H1 (cell line): Measurements from ENCODE around the gene LRRFIP1. TPM values are rescaled to one million over a fixed set of nuclear protein-coding genes. Genes with fewer than 3 reads are reported as not detected.

Experiments
- CTCF ChIA-PET: fragments of 300-600 bp; sonication (Branson Sonifier 250); formaldehyde crosslinking; loops from one replicate; lab custom pipeline; 2021; ENCODE audit not compliant: partially characterized antibody; lab: Charles Lee
- POLR2A ChIA-PET: fragments of 300-600 bp; sonication (Branson Sonifier 250); formaldehyde crosslinking; loops from one replicate; lab custom pipeline; 2021; ENCODE audit warnings: inconsistent platforms; ENCODE audit not compliant: partially characterized antibody; lab: Charles Lee
- DNase-seq, 2 experiments: peaks; one replicate each; pipeline versions ENCODE4 v3.0.0 to v3.0.0-alpha.2; 2010 to 2022; ENCODE audit warnings: low spot score in 2 of 2, low read depth in 1 of 2, mixed read lengths in 1 of 2
- FAIRE-seq: peaks from 2 replicates; lab custom pipeline; 2011; peaks lifted over from hg19 to GRCh38; lab: Jason Lieb, UNC
- H2AFZ ChIP-seq: 2 replicates; pipeline ENCODE4 v1.8.1; 2012; ENCODE audit warnings: low read length, inconsistent platforms
- H2AK5ac ChIP-seq: 2 replicates; pipeline ENCODE4 v1.6.1; 2013; ENCODE audit warnings: low read depth, low read length
- H2BK120ac ChIP-seq: replicated peaks from 2 replicates; pipeline ENCODE3; 2013; ENCODE audit warnings: low read depth, low read length, inconsistent platforms
- H2BK12ac ChIP-seq: 2 replicates; pipeline ENCODE4 v1.6.1; 2013; ENCODE audit warnings: low read depth, low read length
- H2BK15ac ChIP-seq: 2 replicates; pipeline ENCODE4 v1.6.1; 2013; ENCODE audit warnings: low read length
- H2BK20ac ChIP-seq: 2 replicates; pipeline ENCODE4 v1.6.1; 2013; ENCODE audit warnings: low read length
- H2BK5ac ChIP-seq: 2 replicates; pipeline ENCODE4 v1.6.1; 2013; ENCODE audit warnings: low read depth, low read length
- H3K14ac ChIP-seq: 2 replicates; pipeline ENCODE4 v1.6.1; 2013; ENCODE audit warnings: inconsistent platforms; ENCODE audit not compliant: insufficient read length
- H3K18ac ChIP-seq: 2 replicates; pipeline ENCODE4 v1.6.1; 2013; ENCODE audit warnings: low read length; ENCODE audit errors: extremely low read depth
- H3K23ac ChIP-seq: 2 replicates; pipeline ENCODE4 v1.6.1; 2013; ENCODE audit warnings: inconsistent platforms; ENCODE audit not compliant: insufficient read length
- H3K23me2 ChIP-seq: 2 replicates; pipeline ENCODE4 v1.6.1; 2013; ENCODE audit warnings: low read depth, low read length
- H3K27ac ChIP-seq: 2 replicates; pipeline ENCODE4 v1.6.1; 2011; ENCODE audit warnings: low read depth, low read length, inconsistent platforms
- H3K27me3 ChIP-seq, 4 experiments: replicated peaks in 1 of 4; 1 replicate in 1 of 4; 2 replicates in 3 of 4; pipeline versions ENCODE4 v1.6.1 to v1.8.1; 2011 to 2013; ENCODE audit warnings: low read length in 3 of 4, mild to moderate bottlenecking in 3 of 4, inconsistent platforms in 2 of 4, mixed read lengths in 2 of 4, moderate library complexity in 1 of 4; ENCODE audit not compliant: control insufficient read depth in 3 of 4, insufficient read depth in 3 of 4; ENCODE audit errors: extremely low read depth in 1 of 4
- H3K36me3 ChIP-seq, 4 experiments: 2 replicates each; pipeline versions ENCODE4 v1.6.1 to v1.8.1; 2011 to 2013; ENCODE audit warnings: mild to moderate bottlenecking in 4 of 4, low read length in 3 of 4, moderate library complexity in 2 of 4, control low read depth in 1 of 4, inconsistent platforms in 1 of 4; ENCODE audit not compliant: insufficient read depth in 4 of 4, control insufficient read depth in 2 of 4
- H3K4ac ChIP-seq: replicated peaks from 2 replicates; pipeline ENCODE3; 2013; ENCODE audit warnings: low read length, low read depth, mixed read lengths, inconsistent platforms; ENCODE audit not compliant: insufficient read length
- H3K4me1 ChIP-seq, 4 experiments: replicated peaks in 1 of 4; 1 replicate in 1 of 4; 2 replicates in 3 of 4; pipeline versions ENCODE4 v1.6.1 to v1.8.1; 2011 to 2013; ENCODE audit warnings: low read length in 3 of 4, inconsistent platforms in 2 of 4, mixed read lengths in 1 of 4; ENCODE audit not compliant: insufficient read depth in 4 of 4, control insufficient read depth in 3 of 4
- H3K4me2 ChIP-seq, 2 experiments: 2 replicates each; pipeline versions ENCODE4 v1.6.1 to v1.8.1; 2011 to 2013; ENCODE audit warnings: low read depth in 2 of 2, low read length in 2 of 2, control low read depth in 1 of 2, inconsistent platforms in 1 of 2, mild to moderate bottlenecking in 1 of 2; ENCODE audit not compliant: insufficient read depth in 1 of 2
- H3K4me3 ChIP-seq, 4 experiments: fragments of 200-600, 300-600 bp in 1 of 4; sonication (generic), shearing (Covaris generic), sonication (Bioruptor Twin) in 1 of 4; 2 replicates each; pipeline versions ENCODE4 v1.5.1 to v1.8.1; 2011 to 2016; ENCODE audit warnings: low read length in 4 of 4, low read depth in 3 of 4, control low read depth in 2 of 4, inconsistent platforms in 2 of 4, mild to moderate bottlenecking in 2 of 4, mixed read lengths in 1 of 4, moderate library complexity in 1 of 4; ENCODE audit not compliant: insufficient read depth in 2 of 4; ENCODE audit errors: extremely low read depth in 1 of 4
- H3K56ac ChIP-seq: replicated peaks from 2 replicates; pipeline ENCODE3; 2013; ENCODE audit warnings: low read depth, mild to moderate bottlenecking, mixed read lengths, low read length, inconsistent platforms; ENCODE audit not compliant: insufficient read length
- H3K79me1 ChIP-seq: 2 replicates; pipeline ENCODE4 v1.6.1; 2013; ENCODE audit warnings: low read depth, low read length, control low read depth
- H3K79me2 ChIP-seq, 2 experiments: 2 replicates each; pipeline versions ENCODE4 v1.6.1 to v1.8.1; 2012 to 2013; ENCODE audit warnings: low read length in 2 of 2, mild to moderate bottlenecking in 2 of 2, inconsistent platforms in 1 of 2; ENCODE audit not compliant: insufficient read depth in 2 of 2, control insufficient read depth in 1 of 2
- H3K9ac ChIP-seq, 4 experiments: replicated peaks in 1 of 4; 1 replicate in 1 of 4; 2 replicates in 3 of 4; pipeline versions ENCODE4 v1.6.1 to v1.8.1; 2011 to 2013; ENCODE audit warnings: low read depth in 3 of 4, low read length in 3 of 4, control low read depth in 2 of 4, mild to moderate bottlenecking in 2 of 4, moderate library complexity in 2 of 4, inconsistent platforms in 1 of 4; ENCODE audit errors: extremely low read depth in 1 of 4
- H3K9me3 ChIP-seq, 2 experiments: 2 replicates each; pipeline versions ENCODE4 v1.6.1 to v1.8.1; 2012 to 2013; ENCODE audit warnings: mild to moderate bottlenecking in 2 of 2, moderate library complexity in 2 of 2, control low read depth in 1 of 2, inconsistent platforms in 1 of 2, low read depth in 1 of 2, low read length in 1 of 2, mixed read lengths in 1 of 2; ENCODE audit not compliant: insufficient read depth in 2 of 2
- H4K20me1 ChIP-seq, 2 experiments: replicated peaks in 1 of 2; 2 replicates each; pipeline versions ENCODE3 to v1.8.1; 2011 to 2013; ENCODE audit warnings: inconsistent platforms in 2 of 2, low read length in 2 of 2, mild to moderate bottlenecking in 1 of 2; ENCODE audit not compliant: insufficient read depth in 2 of 2, control insufficient read depth in 1 of 2
- H4K5ac ChIP-seq: 2 replicates; pipeline ENCODE4 v1.6.1; 2013; ENCODE audit warnings: low read length, low read depth, mixed read lengths, inconsistent platforms; ENCODE audit not compliant: insufficient read length
- H4K8ac ChIP-seq: 2 replicates; pipeline ENCODE4 v1.8.0; 2013; ENCODE audit warnings: mild to moderate bottlenecking, moderate library complexity, low read length, inconsistent platforms; ENCODE audit not compliant: insufficient read depth; ENCODE audit errors: extremely low read depth
- H4K91ac ChIP-seq: replicated peaks from 2 replicates; pipeline ENCODE3; 2013; ENCODE audit warnings: low read length, mixed read lengths, inconsistent platforms; ENCODE audit not compliant: insufficient read length
- CTBP2 ChIP-seq: IDR thresholded peaks from 2 replicates; pipeline ENCODE4 v1.7.0; 2011; ENCODE audit warnings: borderline replicate concordance, mild to moderate bottlenecking, moderate library complexity, mixed read lengths, low read length; ENCODE audit not compliant: insufficient read depth, insufficient read length
- GABPA ChIP-seq: IDR thresholded peaks from 2 replicates; pipeline ENCODE4 v1.6.1; 2011; ENCODE audit warnings: mild to moderate bottlenecking, low read length, moderate library complexity, borderline replicate concordance; ENCODE audit not compliant: insufficient read depth
- HDAC6 ChIP-seq: IDR thresholded peaks from one replicate; pipeline ENCODE4 v1.7.1; 2012; ENCODE audit warnings: low read depth, mild to moderate bottlenecking, inconsistent platforms, low read length, moderate library complexity
- RFX5 ChIP-seq: IDR thresholded peaks from 2 replicates; pipeline ENCODE4 v1.6.1; 2011; ENCODE audit warnings: low read depth, low read length, improper control_type of control experiment, borderline replicate concordance
- SAP30 ChIP-seq: fragments of 300-600 bp; sonication (generic); IDR thresholded peaks from 2 replicates; pipeline ENCODE4 v1.7.1; 2012; ENCODE audit warnings: low read length, moderate library complexity, mild to moderate bottlenecking, inconsistent platforms; ENCODE audit not compliant: insufficient read depth, insufficient replicate concordance
- SP2 ChIP-seq: IDR thresholded peaks from 2 replicates; pipeline ENCODE4 v1.6.1; 2012; ENCODE audit warnings: mild to moderate bottlenecking, low read length, inconsistent platforms
- TEAD4 ChIP-seq: IDR thresholded peaks from 2 replicates; pipeline ENCODE4 v1.6.1; 2012; ENCODE audit warnings: low read depth, low read length, inconsistent platforms, mixed read lengths
- ZNF274 ChIP-seq: IDR thresholded peaks from 2 replicates; pipeline ENCODE4 v1.7.0; 2012; ENCODE audit warnings: low read length, borderline replicate concordance; ENCODE audit errors: extremely low read depth
- WGBS, 2 experiments: shearing (Covaris generic) in 1 of 2; methylation state at CpG; one replicate each; pipeline versions ENCODE4 v1.1.6 to v1.1.7; 2013 to 2015; ENCODE audit warnings: low lambda C conversion rate in 2 of 2, mixed read lengths in 2 of 2, inconsistent platforms in 1 of 2, low coverage in 1 of 2, missing lambda C conversion rate in 1 of 2; ENCODE audit not compliant: insufficient replicate concordance in 2 of 2, insufficient coverage in 1 of 2, insufficient read length in 1 of 2; ENCODE audit errors: extremely low coverage in 1 of 2, missing lambda C conversion rate in 1 of 2; 5-methylcytosine and 5-hydroxymethylcytosine counted together
- polyA plus RNA-seq, 7 experiments: library from polyadenylated mRNA; depleted of rRNA in 3 of 7; stranded (reverse) in 5 of 7; unstranded in 2 of 7; fragments of >200 nt in 5 of 7; fragments of 200-250 nt in 2 of 7; gene quantifications; 1 replicate in 5 of 7; 2 replicates in 1 of 7; 4 replicates in 1 of 7; pipeline versions ENCODE4 v1.2.1 to v1.2.3, GENCODE V29; 2011 to 2013; ENCODE audit warnings: missing spikeins in 2 of 7, mixed read lengths in 2 of 7
- total RNA-seq: library from RNA; stranded (reverse); fragmentation: NEBNext Ultra II Directional; extraction: Animal tissue kit (Norgen Biotek cat#: 25700); gene quantifications from 2 replicates; pipeline ENCODE4 v1.2.1, GENCODE V29; 2021
- TF ChIP-seq, protein P1 (sequence below), 3 experiments: IDR thresholded peaks; 1 replicate in 2 of 3; 2 replicates in 1 of 3; pipeline versions ENCODE4 v1.5.1 to v1.6.1; 2011; ENCODE audit warnings: low read length in 3 of 3, mild to moderate bottlenecking in 3 of 3, inconsistent platforms in 2 of 3, low read depth in 1 of 3, moderate library complexity in 1 of 3; ENCODE audit not compliant: insufficient read depth in 1 of 3; ENCODE audit errors: control extremely low read depth in 1 of 3

The LRRFIP1 gene
- total and polyA plus RNA-seq, 2 of the 8 experiments (the other 6 are each of a cell fraction or from before 2014, with no cell fraction given) = 12.1 to 75.8 TPM

DNA sequence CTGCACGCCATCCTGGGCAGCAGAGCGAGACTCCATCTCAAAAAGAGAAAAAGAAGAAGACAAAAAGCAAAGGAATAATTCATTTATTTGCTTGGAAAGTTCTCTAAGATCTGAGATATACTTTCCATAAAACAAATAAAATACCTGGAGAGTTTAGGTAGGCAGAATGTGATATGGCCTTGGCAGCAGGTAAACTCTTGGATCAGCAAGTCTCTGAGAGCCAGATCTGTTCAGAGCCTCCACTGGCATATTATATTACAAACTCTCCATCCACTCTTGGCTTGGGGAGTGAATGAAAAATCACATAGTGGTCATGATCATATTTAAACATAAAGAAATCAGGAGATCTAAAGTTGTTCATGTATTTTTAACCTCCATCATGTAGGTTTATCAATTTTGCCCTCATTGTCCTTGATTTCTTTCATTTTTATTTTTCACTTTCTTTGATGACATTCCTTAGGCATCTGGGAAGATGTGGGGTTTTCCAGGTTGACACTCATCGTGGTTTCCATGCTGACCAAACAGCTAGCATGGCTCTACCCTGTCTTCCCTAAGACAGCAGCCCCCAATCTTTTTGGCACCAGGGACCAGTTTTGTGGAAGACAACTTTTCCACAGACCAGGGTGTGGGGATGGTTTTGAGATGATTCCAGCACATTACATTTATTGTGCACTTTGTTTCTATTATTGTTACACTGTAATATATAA lies 10.2 kb downstream of the LRRFIP1 start:
- ChIA-PET POLR2A (interaction anchor here (0.9 to 1.0 kb wide), 2 partner anchors 10 kb away, joined by 3 read pairs; no protein-coding TSS in a partner anchor), CTCF (interaction anchor here (1.2 to 4.3 kb wide), 3 partner anchors 35 to 65 kb away, joined by 3 to 16 read pairs (median 5); no protein-coding TSS in a partner anchor)
- no peak for TF ChIP-seq SAP30
- no peak for TF ChIP-seq GABPA
- no peak for TF ChIP-seq RFX5
- TF ChIP-seq CTBP2 = no peak
- no peak for TF ChIP-seq SP2
- no peak for TF ChIP-seq TEAD4
- TF ChIP-seq HDAC6 = no peak
- TF ChIP-seq ZNF274 = no peak
- TF ChIP-seq, protein P1, sequence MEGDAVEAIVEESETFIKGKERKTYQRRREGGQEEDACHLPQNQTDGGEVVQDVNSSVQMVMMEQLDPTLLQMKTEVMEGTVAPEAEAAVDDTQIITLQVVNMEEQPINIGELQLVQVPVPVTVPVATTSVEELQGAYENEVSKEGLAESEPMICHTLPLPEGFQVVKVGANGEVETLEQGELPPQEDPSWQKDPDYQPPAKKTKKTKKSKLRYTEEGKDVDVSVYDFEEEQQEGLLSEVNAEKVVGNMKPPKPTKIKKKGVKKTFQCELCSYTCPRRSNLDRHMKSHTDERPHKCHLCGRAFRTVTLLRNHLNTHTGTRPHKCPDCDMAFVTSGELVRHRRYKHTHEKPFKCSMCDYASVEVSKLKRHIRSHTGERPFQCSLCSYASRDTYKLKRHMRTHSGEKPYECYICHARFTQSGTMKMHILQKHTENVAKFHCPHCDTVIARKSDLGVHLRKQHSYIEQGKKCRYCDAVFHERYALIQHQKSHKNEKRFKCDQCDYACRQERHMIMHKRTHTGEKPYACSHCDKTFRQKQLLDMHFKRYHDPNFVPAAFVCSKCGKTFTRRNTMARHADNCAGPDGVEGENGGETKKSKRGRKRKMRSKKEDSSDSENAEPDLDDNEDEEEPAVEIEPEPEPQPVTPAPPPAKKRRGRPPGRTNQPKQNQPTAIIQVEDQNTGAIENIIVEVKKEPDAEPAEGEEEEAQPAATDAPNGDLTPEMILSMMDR (IDR thresholded peaks at IDR 0.05; ENCODE audit: control extremely low read depth in 1 of 3, insufficient read depth in 1 of 3, low read depth in 1 of 3, low read length in 3 of 3) = no peak
- H3K79me1 ChIP-seq = peaks cover 9% of the 10 kb centered on the region
- no peak overlapping the region for H2BK120ac ChIP-seq
- H3K4me3 ChIP-seq = no peak overlapping the region
- no peak overlapping the region for H2BK5ac ChIP-seq
- H3K4me2 ChIP-seq = no peak overlapping the region
- no peak overlapping the region for H2AFZ ChIP-seq
- FAIRE-seq (no peak), DNase-seq (no peak)
- H4K8ac ChIP-seq = no peak overlapping the region
- no peak overlapping the region for H2AK5ac ChIP-seq
- H3K18ac ChIP-seq = no peak overlapping the region
- H3K9ac ChIP-seq = no peak overlapping the region
- no peak overlapping the region for H4K91ac ChIP-seq
- no peak overlapping the region for H3K27ac ChIP-seq
- H3K4me1 ChIP-seq = no peaks in the 10 kb centered on the region
- H3K27me3 ChIP-seq = no peaks in the 10 kb centered on the region
- peaks cover 0 to 4% (median 0%) of the 10 kb centered on the region in 4 experiments; a peak in 3 of 8 replicates for H3K36me3 ChIP-seq
- H4K20me1 ChIP-seq = peaks cover 0 to 3% of the 10 kb centered on the region in 2 experiments
- H3K4ac ChIP-seq = no peak overlapping the region
- no peak overlapping the region for H4K5ac ChIP-seq
- no peak overlapping the region for H3K56ac ChIP-seq
- H3K23ac ChIP-seq = no peak overlapping the region
- no peak overlapping the region for H3K14ac ChIP-seq
- no peaks in the 10 kb centered on the region; a peak in 2 of 4 replicates for H3K79me2 ChIP-seq
- no peak overlapping the region for H2BK15ac ChIP-seq
- H3K23me2 ChIP-seq = no peaks in the 10 kb centered on the region
- WGBS, 2 experiments = 90% methylated on average over 3 of the region's 3 CpGs; no CpG with 5 or more reads in 1 of the 2 experiments
- no peak overlapping the region for H2BK20ac ChIP-seq
- H2BK12ac ChIP-seq = no peak overlapping the region
- peaks cover 2 to 7% of the 10 kb centered on the region in 2 experiments; a peak in 3 of 4 replicates for H3K9me3 ChIP-seq
